ENCODE results near the gene KIAA1671. TPM values are rescaled to one million over a fixed set of nuclear protein-coding genes. Genes with fewer than 3 reads are reported as not detected.

The KIAA1671 gene
- total RNA-seq (2011; cell fraction: chromatin; rRNA removed; ENCODE audit: low replicate concordance): 0.09 TPM in 2 replicates
- 0.13 and 0.17 TPM in 2 replicates for total RNA-seq (2011; cell fraction: nucleolus; rRNA removed)
- 0.15 TPM in 2 replicates for total RNA-seq (2011; cell fraction: nucleoplasm; rRNA removed)
- not detected in 2 replicates for total RNA-seq (2014; rRNA removed)
- total RNA-seq (2014; rRNA removed; fragmentation: Illumina TruSeq; extraction: Trizol): 0.03 TPM in 1 of 2 replicates, not detected in the other
- total RNA-seq (2015; rRNA removed; fragmentation: Illumina TruSeq; extraction: Trizol): not detected in 2 replicates
- 0.11 TPM in 2 replicates for total RNA-seq (2021)
- polyA plus RNA-seq (2011; rRNA removed): under 0.01 TPM in 1 of 2 replicates, not detected in the other
- polyA plus RNA-seq (2011; cell fraction: cytosol; rRNA removed): under 0.01 and 0.01 TPM in 2 replicates
- polyA plus RNA-seq (2011; cell fraction: nucleus; rRNA removed): 0.01 TPM in 1 of 2 replicates, not detected in the other
- polyA plus RNA-seq (2012): 0.01 and 0.07 TPM in 2 replicates
- polyA plus RNA-seq (2014; fragmentation: Illumina TruSeq; extraction: Trizol): 0.01 TPM in 1 of 2 replicates, not detected in the other
- not detected for polyA plus RNA-seq (2014; fragmentation: Nextera tagmentation; extraction: Ambion mirVana)
- 0.03 TPM in 1 of 2 replicates, not detected in the other for polyA plus RNA-seq (2014; rRNA removed)
- polyA minus RNA-seq (2011; rRNA and poly(A)+ RNA removed): 0.04 TPM in 1 of 2 replicates, not detected in the other
- 0.18 TPM in 1 of 2 replicates, not detected in the other for polyA minus RNA-seq (2011; cell fraction: cytosol; rRNA and poly(A)+ RNA removed)
- polyA minus RNA-seq (2011; cell fraction: nucleus; rRNA and poly(A)+ RNA removed): 0.11 TPM in 1 of 2 replicates, not detected in the other
- Bru-seq, nascent RNA: percentile 14 among the genes with signal in this experiment
- BruChase-seq, experiment 1, labeled RNA remaining after a 2-hour chase: percentile 14 among the genes with signal in this experiment
- percentile 14 among the genes with signal in this experiment for BruChase-seq, experiment 2, labeled RNA remaining after a 6-hour chase
- long read RNA-seq, experiment 1: 0 reads
- long read RNA-seq, experiment 2: 0 reads
- long read RNA-seq, experiment 3: 0 reads

GRCh38 chr22:24951942-24952836, at the start of gene KIAA1671:
TSS of gene KIAA1671 (plus strand) at chr22:24952716. CDS start at chr22:25028000, 75,284 bp downstream.
- H3K9me3 ChIP-seq (replicated peaks; ENCODE audit: control insufficient read depth, insufficient read depth, low read depth, low read length): no peaks in the 10 kb centered on the region
- no peaks in the 10 kb centered on the region for H3K36me3 ChIP-seq (ENCODE audit: control insufficient read depth, insufficient read depth, low read length)
- H3K4me2 ChIP-seq (ENCODE audit: insufficient read depth, low read length): peak within 1 kb of the TSS; percentile 74
- ChIA-PET POLR2A (no interaction called here), CTCF (ENCODE audit: low intra/inter-chr PET ratio) (interaction anchor here (2.0 to 2.1 kb wide), 2 partner anchors 96 to 105 kb away, joined by 11 to 12 read pairs; no protein-coding TSS in a partner anchor)
- no peaks in the 10 kb centered on the region for H3K9me1 ChIP-seq (ENCODE audit: control insufficient read depth, insufficient read depth, low read length)
- H2AFZ ChIP-seq (ENCODE audit: low read depth, low read length): peak within 1 kb of the TSS; percentile 94
- in situ Hi-C loops (cut with MboI): no loop called here
- no peak within 1 kb of the TSS for H3K27ac ChIP-seq (ENCODE audit: extremely low read depth, low read depth, low read length)
- peaks cover 0 to 17% of the 10 kb centered on the region in 2 experiments; a peak in 3 of 5 replicates for H3K4me1 ChIP-seq (replicated peaks in 1 of 2; ENCODE audit: control insufficient read depth in 2 of 2, insufficient read depth in 2 of 2, low read length in 2 of 2)
- 2% methylated on average over 33 of the region's 71 CpGs for WGBS (ENCODE audit: insufficient coverage, low coverage, missing lambda C conversion rate)
- peak within 1 kb of the TSS; percentile 41 for H3K4me3 ChIP-seq
- ATAC-seq (peak; percentile 100), FAIRE-seq (no peak), DNase-seq (ENCODE audit: extremely low read depth in 1 of 4, low spot score in 3 of 4) (peak; percentile 73 to 96 (median 94))
- H4K20me1 ChIP-seq (replicated peaks; ENCODE audit: control insufficient read depth, insufficient read depth, low read length): no peaks in the 10 kb centered on the region
- no TSS peak for BruUV-seq (replicated peaks)
- intact Hi-C loops (cut with micrococcal nuclease): loop anchor here (5.0 kb wide), 1 partner anchor 95 kb away; no protein-coding TSS in a partner anchor
- peak within 1 kb of the TSS in 1 of 2 experiments; percentile 76; a peak in 2 of 4 replicates for H3K9ac ChIP-seq (ENCODE audit: insufficient read depth in 1 of 2, low read depth in 2 of 2, low read length in 2 of 2)
- H3K27me3 ChIP-seq (ENCODE audit: control insufficient read depth in 2 of 2, insufficient read depth in 2 of 2, low read length in 2 of 2): peaks cover 0 to 30% of the 10 kb centered on the region in 2 experiments; a peak in 2 of 5 replicates
- H3K79me2 ChIP-seq (ENCODE audit: control insufficient read depth, insufficient read depth, low read length): no peaks in the 10 kb centered on the region
- peak; percentile 32; the same call in 1 of the 2 replicates for TF ChIP-seq ATF7 (IDR thresholded peaks at IDR 0.05)
- no peak for TF ChIP-seq MYNN (IDR thresholded peaks at IDR 0.05)
- TF ChIP-seq MYNN (CRISPR knock-in tag; IDR thresholded peaks at IDR 0.05): no peak
- TF ChIP-seq ZKSCAN1 (IDR thresholded peaks at IDR 0.05; ENCODE audit: low read depth, low read length): peak; percentile 99
- TF ChIP-seq BCOR (IDR thresholded peaks at IDR 0.05): 0 out of 2 replicates have a peak, but pooled peaks have one; percentile 18
- peak in 1 of 2 experiments; percentile 77 for TF ChIP-seq E2F6 (IDR thresholded peaks at IDR 0.05; ENCODE audit: borderline replicate concordance in 1 of 2, extremely low read depth in 1 of 2, insufficient read depth in 1 of 2, insufficient read length in 1 of 2, low read depth in 1 of 2, low read length in 1 of 2, poor library complexity in 1 of 2, severe bottlenecking in 1 of 2)
- TF ChIP-seq RBFOX2 (IDR thresholded peaks at IDR 0.05; ENCODE audit: low read depth, low read length): no peak
- TF ChIP-seq ETS2 (tag; IDR thresholded peaks at IDR 0.05; ENCODE audit: borderline replicate concordance, poor library complexity, severe bottlenecking): no peak
- TF ChIP-seq ZFX (CRISPR knock-in tag; IDR thresholded peaks at IDR 0.05): 0 out of 2 replicates have a peak, but pooled peaks have one; percentile 23
- no peak for TF ChIP-seq LCOR (CRISPR knock-in tag; IDR thresholded peaks at IDR 0.05)
- no peak for TF ChIP-seq ZSCAN32 (CRISPR knock-in tag; IDR thresholded peaks at IDR 0.05)
- no peak for TF ChIP-seq TCF15 (CRISPR knock-in tag; IDR thresholded peaks at IDR 0.05)
- TF ChIP-seq TGIF2 (CRISPR knock-in tag; IDR thresholded peaks at IDR 0.05): no peak
- peak in 1 of 2 experiments; percentile 48; a peak in 1 of 4 replicates for TF ChIP-seq MAZ (CRISPR knock-in tag; conservative IDR thresholded peaks at IDR 0.05 in 1 of 2, IDR thresholded peaks at IDR 0.05 in 1 of 2)
- TF ChIP-seq SNAPC5 (CRISPR knock-in tag; IDR thresholded peaks at IDR 0.05): no peak
